ENCODE data around the gene NRL.
A peak's percentile ranks its signal among the peaks of the same experiment; 100 is the strongest.
"Not testable (repeated sequence)": the region's sequence is repeated elsewhere in the genome, so short reads cannot be mapped to it uniquely, and the experiment has no call there.

The NRL gene

GRCh38 chr14:24051176-24051788, 63.5 kb downstream of the NRL start:
- no peak for DNase-seq

GRCh38 chr14:24050753-24051152, 64.0 kb downstream of the NRL start:
- not testable (repeated sequence) for DNase-seq

- DNase-seq, result peak in 1 of 2 donors; percentile 36
Measured at GRCh38 chr14:24049002-24049401, 65.7 kb downstream of the NRL start.

GRCh38 chr14:24042746-24043145, 72.0 kb downstream of the NRL start:
- no peak for DNase-seq

- DNase-seq, result no peak
Measured at GRCh38 chr14:24040692-24041091, 74.1 kb downstream of the NRL start.

GRCh38 chr14:24038686-24039085, 76.1 kb downstream of the NRL start:
- DNase-seq, result no peak

GRCh38 chr14:24037658-24038037, 77.1 kb downstream of the NRL start:
- no peak for DNase-seq

GRCh38 chr14:24036963-24037657, 77.6 kb downstream of the NRL start:
- not testable (repeated sequence) for DNase-seq

GRCh38 chr14:24036169-24036962, 78.4 kb downstream of the NRL start:
- DNase-seq, result peak; percentile 71 to 74

- not testable (repeated sequence) for DNase-seq
Measured at GRCh38 chr14:24035769-24036168, 79.0 kb downstream of the NRL start.

- DNase-seq, result peak in 1 of 2 donors; percentile 29
Measured at GRCh38 chr14:24032727-24033418, 81.9 kb downstream of the NRL start.

GRCh38 chr14:24031331-24031730, 83.4 kb downstream of the NRL start:
- DNase-seq, result not testable (repeated sequence)

GRCh38 chr14:24029687-24030086, 85.1 kb downstream of the NRL start:
- DNase-seq, result not testable (repeated sequence)

Measured in bone marrow (tissue), 2 donors.